HG03460 (cell line): ENCODE results near the gene EXO5.
"Not testable (repeated sequence)": the region's sequence is repeated elsewhere in the genome, so short reads cannot be mapped to it uniquely, and the experiment has no call there.

Experiments used
- ATAC-seq: cut with Tn5 transposase; IDR thresholded peaks from one replicate; pipeline ENCODE4 v1.9.1; 2021; ENCODE audit not compliant: unreplicated experiment

EXO5 gene

GRCh38 chr1:40546957-40547356, 38.4 kb downstream of the EXO5 start:
- no peak for ATAC-seq

GRCh38 chr1:40553017-40553416, 44.5 kb downstream of the EXO5 start:
- no peak for ATAC-seq

GRCh38 chr1:40554807-40555206, 46.2 kb downstream of the EXO5 start:
- not testable (repeated sequence) for ATAC-seq

GRCh38 chr1:40556121-40556520, 47.6 kb downstream of the EXO5 start:
- no peak for ATAC-seq

GRCh38 chr1:40558241-40558640, 49.7 kb downstream of the EXO5 start:
- ATAC-seq: not testable (repeated sequence)

- ATAC-seq: no peak
These were observed 53.6 kb downstream of the EXO5 start for GRCh38 chr1:40562185-40562584.

- no peak for ATAC-seq
These were observed 54.7 kb downstream of the EXO5 start for GRCh38 chr1:40563266-40563665.

- ATAC-seq: no peak
These were observed 55.9 kb downstream of the EXO5 start for GRCh38 chr1:40564506-40564905.

- ATAC-seq: no peak
These were observed 56.3 kb downstream of the EXO5 start for GRCh38 chr1:40564913-40565312.
